ENCODE data around the gene SLC9A6. TPM values are rescaled to one million over a fixed set of nuclear protein-coding genes. Genes with fewer than 3 reads are reported as not detected.

The SLC9A6 gene
- total and polyA plus RNA-seq, 2 donors (not counting 3 experiments of a cell fraction or from before 2014, with no cell fraction given): 8.1 to 15.5 TPM

GRCh38 chrX:136063340-136064079 is 78.3 kb downstream of the SLC9A6 start:
- Histone ChIP-seq H3K4me1 (ENCODE audit: control insufficient read depth, extremely low read depth, insufficient read depth, low read length) (peaks cover 17% of the 10 kb centered on the region), H3K4me2 (ENCODE audit: insufficient read depth, low read length) (no peak overlapping the region), H3K27ac (ENCODE audit: insufficient read depth, low read depth, low read length) (no peak overlapping the region), H3K4me3 (replicated peaks in 1 of 3; ENCODE audit: insufficient read depth in 1 of 3, low read depth in 1 of 3, low read length in 3 of 3) (no peak overlapping the region), H2AFZ (ENCODE audit: low read depth, low read length) (no peak overlapping the region), H4K20me1 (replicated peaks; ENCODE audit: control insufficient read depth, extremely low read depth, insufficient read depth, low read length) (no peaks in the 10 kb centered on the region), H3K9me1 (replicated peaks; ENCODE audit: control insufficient read depth, extremely low read depth, insufficient read depth, low read length) (no peaks in the 10 kb centered on the region), H3K79me2 (ENCODE audit: control insufficient read depth, insufficient read depth, low read length) (no peaks in the 10 kb centered on the region), H3K27me3 (ENCODE audit: control insufficient read depth in 2 of 2, insufficient read depth in 2 of 2, low read length in 2 of 2) (peaks cover 0 to 2% of the 10 kb centered on the region in 2 experiments), H3K36me3 (ENCODE audit: control insufficient read depth in 2 of 2, extremely low read depth in 1 of 2, insufficient read depth in 2 of 2, low read length in 2 of 2) (no peaks in the 10 kb centered on the region), H3K9ac (replicated peaks; ENCODE audit: extremely low read depth, insufficient read depth, low read length) (no peak overlapping the region), H3K9me3 (replicated peaks; ENCODE audit: control insufficient read depth, insufficient read depth, low read length) (no peaks in the 10 kb centered on the region)
- ChIA-PET POLR2A (no interaction called here), CTCF (interaction anchor here (2.7 kb wide), 1 partner anchor 99 kb away, joined by 14 read pairs; no protein-coding TSS in a partner anchor)
- BruUV-seq (replicated peaks): no TSS peak
- intact Hi-C loops (cut with micrococcal nuclease): no loop called here
- TF ChIP-seq POLR2AphosphoS5 (IDR thresholded peaks at IDR 0.05; ENCODE audit: insufficient read depth, low read depth, low read length): no peak
- no peak for TF ChIP-seq CTCF (IDR thresholded peaks at IDR 0.05; ENCODE audit: extremely low read depth in 1 of 2, insufficient read depth in 1 of 2, low read depth in 1 of 2, low read length in 2 of 2)
- TF ChIP-seq MYC (IDR thresholded peaks at IDR 0.05; ENCODE audit: low read depth, low read length): no peak
- TF ChIP-seq JUN (IDR thresholded peaks at IDR 0.05; ENCODE audit: borderline replicate concordance, insufficient read depth, insufficient read length, low read depth): no peak
- TF ChIP-seq POLR2A (IDR thresholded peaks at IDR 0.05; ENCODE audit: low read depth, low read length): no peak
- no peak for TF ChIP-seq GATA2 (IDR thresholded peaks at IDR 0.05; ENCODE audit: insufficient read depth, insufficient read length, low read depth, low read length)
- TF ChIP-seq MAX (IDR thresholded peaks at IDR 0.05; ENCODE audit: insufficient read depth, insufficient read length): no peak
- TF ChIP-seq FOS (IDR thresholded peaks at IDR 0.05; ENCODE audit: borderline replicate concordance, insufficient read depth, low read length): no peak
- TF ChIP-seq EZH2 (IDR thresholded peaks at IDR 0.05; ENCODE audit: borderline replicate concordance, low read depth, low read length, severe bottlenecking): no peak
- FAIRE-seq (no peak), DNase-seq (ENCODE audit: low read depth, low spot score) (no peak)
- dilution Hi-C loops (cut with MboI; ENCODE audit: extremely low pct_ligation_motif_present, low sequenced_read_pairs): no loop called here

Data from endothelial cell of umbilical vein (primary cell).